Inferior parietal cortex (tissue), 1 donor: ENCODE data around the gene TMEM30B.
A peak's percentile ranks its signal among the peaks of the same experiment; 100 is the strongest.
"Not testable (repeated sequence)": the region's sequence is repeated elsewhere in the genome, so short reads cannot be mapped to it uniquely, and the experiment has no call there.

Experiments used
- DNase-seq: peaks from one replicate; pipeline ENCODE4 v3.0.0-alpha.2; 2016; ENCODE audit errors: extremely low spot score

Gene TMEM30B

DNA sequence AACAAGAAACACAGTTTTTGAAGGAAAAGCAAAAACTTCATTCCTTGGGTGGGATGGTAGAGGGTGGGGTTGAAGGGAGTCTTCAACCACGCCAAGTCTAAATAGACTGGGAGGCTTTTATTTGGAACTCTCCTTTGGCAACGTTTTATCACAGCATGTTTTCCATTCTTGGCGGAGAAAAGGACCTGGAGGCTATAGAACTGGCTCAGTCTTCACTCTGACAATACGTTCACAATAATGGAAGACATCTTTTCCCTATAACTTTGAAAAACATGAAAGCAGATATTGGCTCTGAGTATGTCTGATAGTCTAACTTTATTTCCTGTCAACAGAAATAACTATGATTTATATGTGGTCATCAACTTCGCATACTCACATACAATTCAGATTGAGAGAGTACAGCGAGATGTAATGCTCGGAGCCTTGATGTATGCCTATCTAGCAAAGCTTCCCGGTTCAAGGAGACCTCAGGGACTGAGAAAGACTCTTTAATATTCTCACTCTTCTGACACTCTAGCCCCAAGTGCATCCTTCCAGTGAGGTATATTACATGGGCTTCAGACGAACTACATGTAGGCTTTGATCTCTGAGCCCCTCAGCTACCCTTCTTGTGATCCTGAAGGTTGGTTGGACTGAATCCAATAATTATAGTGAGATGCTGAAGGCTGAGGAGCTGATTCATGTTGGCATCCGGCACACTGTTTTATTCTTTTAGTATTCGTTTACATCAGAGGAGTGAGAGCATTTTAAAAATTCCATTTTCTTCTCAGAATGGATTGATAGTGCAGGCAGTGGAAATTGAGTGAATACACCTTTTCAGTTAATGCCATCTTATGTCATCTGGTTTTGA, 14.0 kb downstream of the TMEM30B start:
- DNase-seq: no peak

DNA sequence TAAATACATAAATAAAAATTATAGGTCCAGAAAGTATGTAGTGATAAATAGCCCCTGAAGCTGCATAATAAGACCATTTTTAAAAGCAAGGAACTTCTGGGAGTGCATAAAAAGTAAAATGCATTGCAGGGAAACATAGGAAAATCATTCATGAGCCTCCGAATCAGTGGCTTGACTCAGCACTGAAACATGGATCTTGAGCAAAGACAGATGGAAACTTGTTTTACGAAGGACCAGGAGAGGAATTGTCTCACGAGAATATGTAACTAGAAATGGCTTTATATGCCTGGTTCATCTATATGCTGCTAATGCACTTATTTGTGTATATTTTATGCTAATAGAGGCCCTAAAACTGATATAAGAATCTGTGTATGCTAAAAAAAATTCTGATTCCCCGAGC, 14.7 kb downstream of the TMEM30B start:
- no peak for DNase-seq

DNA sequence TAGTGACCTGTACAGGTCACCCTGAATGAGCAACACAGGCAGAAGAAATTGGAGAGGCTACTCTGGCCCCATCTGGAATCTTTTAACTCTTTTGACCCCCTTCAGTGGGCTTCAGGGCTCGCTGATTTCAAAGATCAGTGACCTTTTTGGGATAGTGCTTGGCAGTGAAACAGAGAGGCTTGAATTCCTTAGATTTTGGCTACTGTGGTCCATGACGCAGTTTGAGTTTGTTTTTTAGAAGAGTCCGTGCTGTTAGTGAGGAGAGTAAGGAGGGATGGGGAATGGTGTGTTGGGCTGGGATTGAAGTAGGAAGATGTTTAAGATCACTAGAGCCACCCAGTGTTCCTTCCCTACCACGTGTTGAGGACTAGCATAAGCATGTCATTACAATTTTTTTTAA, 16.5 kb downstream of the TMEM30B start:
- no peak for DNase-seq

DNA sequence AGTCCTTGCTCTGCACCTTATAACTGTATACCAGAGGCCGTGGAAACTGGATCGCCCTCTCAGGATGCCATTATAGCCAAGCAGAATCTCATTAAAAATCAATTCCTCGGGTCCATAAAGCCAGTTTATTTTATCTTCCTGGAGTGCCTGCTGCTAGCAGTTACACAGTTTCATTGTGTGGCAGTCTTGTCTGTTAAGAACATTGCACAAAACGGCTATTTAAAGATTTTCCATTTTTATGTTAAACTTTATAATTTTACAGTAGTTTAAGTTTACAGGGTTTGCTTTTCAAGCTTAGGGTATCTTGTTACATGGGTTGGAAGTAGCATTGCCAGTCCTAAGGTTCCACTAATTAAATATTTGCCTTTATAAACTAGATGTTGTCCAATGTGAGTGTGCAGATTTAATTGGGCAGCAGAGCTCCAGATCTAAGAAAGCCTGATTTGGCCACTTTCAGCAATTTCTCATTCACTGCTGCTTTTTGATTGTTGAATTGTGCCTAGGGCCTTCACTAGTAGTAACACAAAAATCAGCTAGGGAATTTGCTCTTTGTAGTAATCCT, 17.0 kb downstream of the TMEM30B start:
- no peak for DNase-seq

DNA sequence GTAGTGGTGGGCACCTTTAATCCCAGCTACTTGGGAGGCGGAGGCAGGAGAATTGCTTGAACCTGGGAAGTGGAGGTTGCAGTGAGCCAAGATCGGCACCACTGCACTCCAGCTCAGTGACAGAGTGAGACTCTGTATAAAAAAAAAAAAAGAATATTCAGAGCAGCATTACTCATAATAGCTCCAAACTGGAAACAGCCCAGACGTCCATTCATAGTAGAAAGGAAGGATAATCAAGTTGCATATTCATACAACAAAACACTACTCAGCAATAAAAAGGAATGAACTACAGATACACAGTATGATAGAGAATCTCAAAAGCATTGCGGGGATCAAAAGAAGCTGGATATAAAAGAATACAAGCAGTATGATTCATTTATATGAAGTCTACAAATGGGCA, 19.1 kb downstream of the TMEM30B start:
- no peak for DNase-seq

DNA sequence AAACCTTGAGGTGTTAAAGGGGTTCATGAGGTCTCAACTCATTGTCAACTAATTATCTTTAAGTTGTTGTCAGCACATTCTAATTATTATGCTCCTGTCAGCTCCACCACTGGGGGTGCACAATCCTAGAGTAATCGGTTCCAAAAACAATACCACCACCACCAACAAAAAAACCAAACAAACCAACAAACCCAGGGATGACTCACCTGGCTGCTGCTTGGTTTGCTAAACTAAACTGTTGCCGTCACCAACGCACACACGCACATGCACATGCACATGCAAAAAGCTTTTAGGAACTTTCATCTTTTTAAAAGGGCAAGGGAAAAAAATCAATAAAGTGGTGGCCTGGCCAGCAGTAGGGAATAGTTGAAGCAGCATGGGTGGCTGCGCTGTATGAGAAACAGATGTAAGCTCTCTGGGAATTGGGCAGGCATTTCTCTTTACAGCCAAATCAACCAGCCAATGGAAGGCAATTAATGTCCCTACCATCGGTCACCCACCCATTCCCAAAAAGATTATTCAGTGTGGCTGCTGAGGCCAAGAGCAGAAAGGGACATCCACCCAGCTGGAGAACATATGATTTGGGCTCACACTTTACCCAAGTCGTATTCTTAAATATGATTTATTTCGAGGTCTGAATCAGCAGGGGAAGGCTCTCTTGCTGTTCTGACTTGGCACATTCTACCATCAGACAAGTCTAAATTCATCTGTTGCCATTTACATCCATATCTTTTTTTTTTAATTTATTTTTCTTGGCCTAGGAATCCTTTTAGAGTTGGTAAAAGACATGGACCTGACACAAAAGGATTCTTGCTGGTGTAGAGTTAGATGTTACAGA, 20.0 kb downstream of the TMEM30B start:
- DNase-seq: no peak

DNA sequence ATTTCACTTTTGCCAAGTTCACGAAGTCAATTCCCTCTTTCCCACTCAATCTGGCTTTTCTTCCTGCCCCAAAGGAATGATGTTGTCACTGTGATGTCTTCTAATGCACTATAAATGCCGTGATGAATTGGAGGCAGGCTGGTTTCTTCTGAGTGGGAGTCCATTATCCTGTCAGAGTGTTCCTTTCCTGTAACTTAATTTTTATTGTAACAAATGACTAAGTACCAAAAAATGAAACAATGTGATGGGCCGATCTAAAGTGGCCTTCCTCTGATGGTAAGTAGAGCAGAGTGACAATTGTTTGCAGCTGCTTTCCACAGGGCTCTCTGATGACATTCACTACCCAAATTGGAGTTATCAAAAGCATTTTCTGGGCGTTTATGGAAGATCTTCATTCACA, 22.2 kb downstream of the TMEM30B start:
- no peak for DNase-seq

DNA sequence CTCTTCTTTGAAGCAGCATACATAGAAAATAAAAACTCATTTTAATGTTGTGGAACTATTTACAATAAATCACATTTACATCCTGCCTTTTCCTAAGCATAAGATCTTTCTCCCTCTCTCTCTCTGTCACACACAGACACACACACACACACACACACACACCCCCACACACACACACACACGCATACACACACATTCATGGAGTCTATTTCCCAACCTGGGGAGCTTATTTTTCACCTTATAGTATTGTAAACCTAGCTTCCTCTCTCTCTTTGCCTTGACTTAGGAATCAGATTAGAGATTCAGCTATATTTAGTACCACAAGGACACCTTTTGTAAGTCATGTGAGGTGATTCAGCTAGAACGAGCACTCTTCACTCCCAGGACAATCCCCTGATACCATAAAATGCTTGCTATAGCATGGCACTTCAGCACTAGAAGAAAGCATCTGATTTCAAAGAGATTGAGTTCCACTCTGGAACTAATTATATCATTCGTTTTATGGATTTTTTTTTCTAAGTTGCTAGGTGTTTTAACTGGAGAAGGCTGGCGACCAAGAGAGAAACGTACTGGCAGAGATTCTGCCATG, 23.6 kb downstream of the TMEM30B start:
- no peak for DNase-seq

DNA sequence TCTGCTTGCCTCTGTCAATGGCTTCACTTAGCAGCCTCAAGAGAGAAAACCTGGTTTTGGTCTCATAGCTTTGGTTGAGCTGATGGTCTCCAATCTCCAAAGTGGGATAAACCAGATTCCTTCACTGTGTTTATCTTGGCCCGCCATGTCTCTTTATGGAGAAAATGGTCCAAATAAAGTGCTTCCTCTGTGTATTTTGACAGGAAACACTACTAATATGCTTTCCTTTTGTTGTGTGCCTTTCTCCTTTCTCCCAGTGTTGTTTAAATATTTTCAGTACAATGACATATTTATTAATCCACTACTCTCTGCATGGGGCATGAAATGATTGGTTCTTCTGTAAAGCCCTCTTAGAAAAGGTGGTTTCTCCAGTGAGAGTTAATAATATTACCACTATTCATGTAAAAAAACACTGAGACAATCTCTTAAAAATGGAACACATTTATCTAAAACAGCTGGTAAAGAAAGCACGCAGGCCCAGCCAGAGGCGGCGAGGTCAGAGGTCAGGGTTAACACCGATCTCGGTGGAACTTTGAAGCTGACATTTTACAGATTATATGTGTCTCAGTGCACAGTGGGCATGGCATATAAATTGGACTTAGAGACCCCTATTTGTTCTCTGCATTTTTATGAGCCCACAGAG, 24.2 kb downstream of the TMEM30B start:
- no peak for DNase-seq

DNA sequence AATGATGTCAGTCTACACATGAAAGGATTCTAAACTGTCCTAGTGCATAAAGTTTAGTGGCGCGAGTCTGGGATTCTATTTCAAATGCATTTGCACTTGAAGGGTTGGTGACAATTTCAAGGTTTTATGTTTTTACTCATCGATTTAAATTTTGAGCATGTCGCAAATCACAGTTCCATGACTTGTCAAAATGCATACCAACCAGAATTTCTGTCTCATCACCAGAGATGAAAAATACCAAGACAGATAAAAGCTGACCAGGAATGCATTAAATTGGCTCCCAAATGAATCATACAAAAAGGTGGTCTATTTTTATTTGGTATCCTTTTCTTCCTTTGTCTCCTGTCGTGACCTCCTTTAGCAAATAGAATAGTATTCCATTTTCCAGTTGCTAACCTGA, 25.2 kb downstream of the TMEM30B start:
- DNase-seq: no peak

DNA sequence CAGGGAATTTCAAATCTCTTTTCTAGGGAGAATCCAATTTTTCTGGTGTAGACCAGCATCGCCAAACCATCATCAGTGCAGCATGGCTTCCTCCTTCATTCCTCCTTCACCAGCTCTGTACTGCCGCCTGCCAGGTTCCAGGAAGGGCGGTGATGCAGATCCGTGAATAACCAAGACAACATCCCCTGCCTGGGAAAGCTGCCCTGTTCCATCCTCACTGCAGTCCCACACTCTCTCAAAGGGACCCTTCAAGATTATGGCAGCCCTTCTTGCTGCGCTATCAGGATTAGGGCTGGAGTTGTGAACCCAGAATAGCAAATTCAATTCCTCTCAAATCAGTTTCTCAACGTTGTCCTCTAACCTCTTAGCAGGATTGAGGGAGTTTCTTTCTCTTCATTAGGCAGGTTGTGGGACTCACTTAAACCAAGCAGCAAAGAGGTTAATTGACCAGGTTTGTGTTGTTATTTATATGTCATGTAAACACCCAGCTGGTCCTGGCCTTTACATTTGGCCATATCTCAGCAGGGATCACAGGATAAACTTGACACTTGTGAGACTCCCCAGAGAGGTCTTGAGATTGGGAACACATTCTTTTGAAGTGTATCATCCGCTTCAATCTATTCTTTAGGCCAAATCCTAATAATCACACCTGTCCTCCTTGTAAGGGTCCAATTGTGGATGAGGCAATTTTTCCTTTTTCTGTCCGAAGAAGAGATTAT, 26.2 kb downstream of the TMEM30B start:
- DNase-seq: no peak

DNA sequence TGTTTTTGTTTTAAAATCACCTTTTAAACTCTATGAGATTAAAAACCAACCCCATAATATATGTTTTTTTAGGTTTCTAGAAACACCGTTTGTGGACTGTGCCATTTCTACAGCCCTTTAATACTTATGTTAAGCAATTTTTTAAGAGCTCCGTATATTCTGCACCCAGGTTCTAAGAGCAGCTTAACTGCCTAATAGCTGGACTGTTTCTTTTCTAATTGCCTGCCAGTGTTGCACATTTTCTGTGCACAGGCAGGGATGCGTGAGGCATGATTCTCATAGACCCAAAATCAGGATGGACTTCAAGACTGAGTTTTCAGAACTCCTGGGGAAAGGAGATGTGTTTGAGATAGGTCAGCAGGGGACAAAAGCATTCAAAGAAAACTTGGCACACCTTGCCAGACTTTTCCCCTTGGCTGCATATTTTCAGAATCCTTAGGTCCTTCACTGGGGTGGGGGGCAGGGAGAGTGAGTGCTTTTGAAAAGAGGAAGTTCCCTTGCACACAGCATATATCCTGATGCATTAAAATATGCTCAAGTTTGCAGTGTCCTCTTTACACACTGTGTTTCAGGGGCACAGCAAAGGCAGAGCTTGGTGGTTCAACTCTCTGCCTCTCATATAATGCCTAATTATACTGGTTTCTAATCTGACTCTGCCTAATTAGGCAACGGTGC, 27.9 kb downstream of the TMEM30B start:
- no peak for DNase-seq

DNA sequence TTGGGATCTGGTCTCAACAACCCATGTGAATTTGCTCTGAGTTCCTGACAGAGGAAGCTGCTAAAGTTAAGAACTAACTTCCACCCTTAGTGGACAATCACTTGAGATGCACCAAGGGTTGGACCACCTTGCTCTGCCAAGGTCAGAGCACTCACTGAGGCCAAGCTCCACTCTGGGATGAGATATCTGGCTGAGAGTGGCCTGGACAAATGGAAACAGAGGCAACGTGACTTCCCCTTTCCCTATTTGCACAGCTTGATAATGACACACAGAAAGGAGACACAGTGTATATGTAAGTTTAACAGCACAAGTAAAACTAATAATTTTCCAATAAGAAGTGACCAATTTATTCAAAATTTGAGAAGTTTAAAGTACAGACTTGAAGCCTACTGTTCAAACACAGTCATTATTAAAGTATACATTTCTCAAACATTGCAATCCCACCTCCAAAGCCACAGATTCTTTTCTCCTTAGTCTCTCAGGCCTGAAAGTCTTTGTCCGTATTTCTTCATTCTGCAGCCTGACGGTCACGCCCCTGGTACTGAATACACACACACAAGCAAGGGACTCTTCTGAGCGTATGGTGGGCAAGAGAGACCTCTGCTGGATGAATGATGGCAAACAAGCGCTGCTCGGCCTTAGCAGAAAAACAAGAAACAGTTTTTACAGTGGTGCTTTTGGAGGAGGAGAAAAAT, 28.6 kb downstream of the TMEM30B start:
- DNase-seq: peak; percentile 86

DNA sequence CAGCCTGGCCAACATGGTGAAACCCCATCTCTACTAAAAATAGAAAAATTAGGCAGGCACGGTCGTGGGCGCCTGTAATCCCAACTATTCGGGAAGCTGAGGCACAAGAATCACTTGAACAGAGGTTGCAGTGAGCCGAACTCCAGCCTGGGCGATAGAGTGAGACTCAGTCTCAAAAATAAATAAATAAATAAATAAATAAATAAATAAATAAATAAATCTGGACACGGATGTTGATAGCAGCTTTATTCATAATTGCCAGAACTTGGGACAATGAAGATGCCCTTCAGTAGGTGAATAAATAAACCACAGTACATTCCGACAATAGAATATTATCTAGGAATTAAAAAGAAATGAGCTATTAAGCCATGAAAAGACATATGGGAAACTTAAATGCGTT, 31.1 kb downstream of the TMEM30B start:
- no peak for DNase-seq

DNA sequence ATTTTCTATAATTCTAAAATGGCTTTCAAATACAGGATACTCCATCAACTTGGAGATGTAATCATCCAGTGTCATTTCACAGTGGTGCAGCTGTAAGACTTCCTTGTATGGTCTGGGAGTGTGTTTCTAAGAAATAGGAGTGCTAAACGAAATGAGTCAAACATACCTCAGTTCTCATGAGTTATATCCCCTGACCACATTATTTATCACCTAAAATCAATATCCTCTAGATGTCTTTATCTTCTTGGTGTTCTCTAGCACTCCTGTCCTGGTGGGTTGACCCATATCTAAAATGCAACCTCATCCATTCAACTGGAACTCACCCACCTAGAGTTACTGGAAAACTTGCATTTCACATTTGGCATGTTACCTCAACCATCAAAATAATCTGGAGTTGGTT, 33.2 kb downstream of the TMEM30B start:
- DNase-seq: no peak

DNA sequence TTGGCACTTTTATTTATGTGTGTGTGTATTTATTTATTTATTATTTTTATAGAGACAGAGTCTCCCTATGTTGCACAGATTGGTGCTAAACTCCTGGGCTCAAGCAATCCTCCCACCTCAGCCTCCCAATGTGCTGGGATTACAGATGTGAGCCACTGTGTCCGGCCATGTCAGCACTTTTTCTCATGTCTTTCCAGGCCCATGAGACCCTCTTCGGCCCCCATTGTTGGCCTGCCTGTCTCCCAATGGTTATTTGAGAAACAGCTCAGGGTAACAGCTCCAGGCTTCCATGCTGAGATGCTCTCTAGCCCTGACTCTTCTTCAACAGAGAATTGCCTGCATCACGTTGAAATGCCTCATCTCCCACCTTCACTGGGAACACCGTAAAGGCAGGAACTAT, 34.4 kb downstream of the TMEM30B start:
- no peak for DNase-seq

DNA sequence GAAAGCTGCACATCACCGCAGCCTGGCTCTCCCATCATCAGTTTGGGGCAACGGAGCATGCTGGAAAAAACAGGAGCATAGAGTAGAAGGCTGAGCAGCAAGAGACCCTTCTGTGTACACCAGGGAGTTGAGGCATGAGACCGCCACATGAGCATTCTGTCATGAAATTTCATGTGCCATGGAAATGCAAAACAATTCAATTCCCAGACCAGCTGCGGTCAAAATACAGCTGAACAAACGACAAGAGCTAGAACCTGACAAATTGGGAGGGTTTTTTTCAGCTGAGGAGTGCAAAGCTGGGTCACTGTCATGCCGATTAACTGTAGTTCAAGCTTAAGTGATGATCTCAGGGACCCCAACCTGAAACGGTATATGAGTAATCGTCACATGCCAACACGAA, 37.1 kb downstream of the TMEM30B start:
- no peak for DNase-seq

DNA sequence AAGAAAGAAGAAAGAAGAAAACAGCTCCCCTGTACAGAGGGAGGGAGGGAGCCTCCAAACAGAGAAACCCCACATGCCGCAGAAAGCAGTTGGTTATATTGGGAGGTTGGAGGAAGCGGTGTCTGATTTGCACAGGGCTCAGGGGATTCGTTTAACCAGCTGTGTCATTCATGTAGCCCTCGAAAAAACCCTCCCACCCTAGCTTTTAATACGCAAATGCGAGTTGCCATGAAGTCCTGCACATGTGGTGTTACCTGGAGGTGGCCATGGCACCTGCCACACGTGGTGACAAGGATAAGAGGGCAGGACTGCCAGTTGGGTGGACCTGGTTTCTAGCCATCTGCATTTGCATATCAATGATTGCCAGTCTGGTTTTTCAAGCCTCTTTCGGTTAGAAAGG, 40.9 kb downstream of the TMEM30B start:
- no peak for DNase-seq

DNA sequence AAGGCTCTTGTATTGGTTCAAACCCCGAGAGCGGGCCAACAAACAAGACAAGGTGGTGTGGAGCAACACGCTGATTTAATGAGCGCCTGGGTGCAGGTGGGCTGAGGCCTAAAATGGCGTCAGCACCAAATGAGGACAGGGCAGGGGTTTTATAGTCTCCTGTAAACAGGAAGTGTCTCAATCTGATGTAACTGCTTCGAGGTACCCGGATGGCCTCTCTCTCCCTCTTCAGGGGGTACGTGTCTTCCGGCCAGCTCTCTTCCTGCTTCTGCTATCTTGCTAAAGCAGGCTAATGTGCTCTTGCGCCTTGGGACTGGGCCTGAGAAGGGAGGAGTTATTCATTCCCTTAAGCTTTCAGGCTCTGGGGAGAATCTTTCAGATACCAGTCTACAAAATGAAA, 41.9 kb downstream of the TMEM30B start:
- DNase-seq: not testable (repeated sequence)

DNA sequence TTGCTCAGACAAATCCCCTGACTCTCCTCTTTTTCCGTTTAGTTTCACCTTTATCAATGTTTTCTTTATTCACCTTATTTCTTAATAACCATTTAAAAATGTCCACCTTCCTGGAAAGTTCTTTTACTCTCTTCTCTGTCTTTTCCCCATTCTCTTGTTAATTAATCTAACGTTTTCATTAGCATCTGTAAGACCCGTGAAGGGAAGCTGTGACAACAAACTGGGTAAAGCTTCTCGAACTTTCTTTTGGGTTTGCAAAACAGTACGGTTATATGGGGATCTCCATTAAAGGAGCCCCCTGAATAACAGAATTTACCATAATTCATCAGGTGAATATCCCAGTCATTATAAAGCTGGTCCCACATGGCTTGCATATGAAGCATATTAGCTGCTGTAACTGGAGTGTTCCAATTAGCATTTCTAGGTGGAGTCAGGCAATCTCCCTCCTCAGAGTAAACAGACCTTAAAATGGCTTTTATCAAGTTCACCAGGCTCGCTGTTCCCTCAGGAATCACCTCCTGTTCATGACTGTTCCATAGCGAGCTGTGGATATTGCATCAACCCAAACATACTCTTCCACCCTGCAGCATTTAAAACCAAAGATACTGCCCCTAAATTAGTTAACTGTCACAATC, 42.4 kb downstream of the TMEM30B start:
- no peak for DNase-seq
